Body of pancreas (tissue), 4 donors: ENCODE measurements around the gene FLRT2.

Experiments used
- CTCF ChIP-seq, 7 experiments: fragments of 450-650 bp in 4 of 7; fragments of 200-600 bp in 3 of 7; sonication (generic) in 3 of 7; IDR thresholded peaks; one replicate each; pipeline ENCODE4 v1.5.1; 2016 to 2019; ENCODE audit warnings: antibody characterized with exemption in 7 of 7
- POLR2A ChIP-seq, 3 donors: fragments of 450-650 bp; IDR thresholded peaks; one replicate each; pipeline ENCODE4 v1.6.1; 2016; ENCODE audit warnings: antibody characterized with exemption in 3 of 3, mild to moderate bottlenecking in 2 of 3

GRCh38 chr14:85523624-85524023, 6.3 kb upstream of the FLRT2 start:
- TF ChIP-seq CTCF (IDR thresholded peaks at IDR 0.05) (no peak), POLR2A (IDR thresholded peaks at IDR 0.05) (no peak)
